ENCODE results near the gene FSIP1. TPM values are rescaled to one million over a fixed set of nuclear protein-coding genes. Genes with fewer than 3 reads are reported as not detected.

FSIP1 gene
- total RNA-seq = 0.98 and 1.1 TPM in 2 replicates

DNA sequence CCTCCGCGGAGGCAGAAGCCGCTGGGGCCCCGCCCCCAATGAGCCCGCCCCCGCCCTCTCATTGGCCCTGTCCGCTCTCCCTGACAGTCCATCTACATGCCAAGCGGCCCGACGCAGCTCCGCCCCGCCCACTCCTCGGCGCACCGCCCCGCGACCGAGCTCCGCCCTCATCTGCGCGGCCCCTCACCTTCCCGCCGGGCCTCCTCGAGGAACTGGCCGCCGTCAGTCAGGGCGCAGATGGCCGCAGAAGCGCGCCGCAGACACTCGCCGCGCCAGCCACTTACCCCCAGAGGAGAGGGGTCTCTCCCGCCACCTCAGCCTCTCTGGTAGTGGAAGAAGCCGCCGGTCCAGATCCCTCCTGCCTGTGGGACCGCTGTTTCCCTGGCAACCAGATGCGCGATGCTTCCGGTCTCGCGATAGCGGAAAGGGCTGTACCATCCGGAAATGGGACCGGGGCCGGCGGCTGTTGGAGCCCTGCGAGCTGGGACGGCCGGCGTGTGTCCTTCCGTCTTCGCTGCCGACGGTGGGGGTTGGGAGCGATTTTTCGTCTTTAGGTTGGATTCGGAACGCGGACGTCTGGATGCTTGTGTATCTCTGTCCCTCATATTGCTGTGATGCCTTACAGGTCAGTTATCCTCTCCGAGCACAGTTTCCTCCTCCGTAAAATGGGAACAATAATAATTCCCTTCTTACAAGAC is at the start of gene FSIP1:
FSIP1 (minus strand) TSS at position 401 of the 698 bp plus-strand sequence. CDS start 6,317 bp downstream, outside the sequence.

DNA sequence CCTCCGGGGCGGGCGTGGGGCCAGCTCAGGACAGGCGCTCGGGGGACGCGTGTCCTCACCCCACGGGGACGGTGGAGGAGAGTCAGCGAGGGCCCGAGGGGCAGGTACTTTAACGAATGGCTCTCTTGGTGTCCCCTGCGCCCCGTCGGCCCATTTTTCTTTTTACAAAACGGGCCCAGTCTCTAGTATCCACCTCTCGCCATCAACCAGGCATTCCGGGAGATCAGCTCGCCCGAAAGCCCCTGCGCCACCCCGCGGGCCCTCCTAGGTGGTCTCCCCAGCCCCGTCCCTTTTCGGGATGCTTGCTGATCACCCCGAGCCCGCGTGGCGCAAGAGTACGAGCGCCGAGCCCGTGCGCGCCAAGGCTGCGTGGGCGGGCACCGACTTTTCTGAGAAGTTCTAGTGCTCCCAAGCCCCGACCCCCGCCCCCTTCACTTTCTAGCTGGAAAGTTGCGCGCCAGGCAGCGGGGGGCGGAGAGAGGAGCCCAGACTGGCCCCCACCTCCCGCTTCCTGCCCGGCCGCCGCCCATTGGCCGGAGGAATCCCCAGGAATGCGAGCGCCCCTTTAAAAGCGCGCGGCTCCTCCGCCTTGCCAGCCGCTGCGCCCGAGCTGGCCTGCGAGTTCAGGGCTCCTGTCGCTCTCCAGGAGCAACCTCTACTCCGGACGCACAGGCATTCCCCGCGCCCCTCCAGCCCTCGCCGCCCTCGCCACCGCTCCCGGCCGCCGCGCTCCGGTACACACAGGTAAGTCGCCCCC is 202.0 kb downstream of the FSIP1 start, which contains the start of gene THBS1:
THBS1 (plus strand) TSS at position 595 of the 757 bp plus-strand sequence. CDS start 779 bp downstream, outside the sequence.

Other genes with a start within 250 kb of the FSIP1 start
- 19.4 and 90.4 TPM in 2 replicates for gene THBS1, start 201.8 kb downstream of the FSIP1 start, total RNA-seq
- gene GPR176, start 137.4 kb upstream of the FSIP1 start, total RNA-seq = 50.7 and 59.6 TPM in 2 replicates
- gene EIF2AK4, start 151.3 kb upstream of the FSIP1 start, total RNA-seq = 68.0 and 70.8 TPM in 2 replicates

Data from subcutaneous preadipocyte (primary cell).